Panc1 (cell line): ENCODE results near the gene TMEM121B. TPM values are rescaled to one million over a fixed set of nuclear protein-coding genes. Genes with fewer than 3 reads are reported as not detected.

Experiments used
- ATAC-seq: fragments of 200-7000 bp; cut with Tn5 transposase; 2 replicates; pipeline ENCODE4 v1.9.1; 2020; ENCODE audit warnings: mild to moderate bottlenecking, moderate library complexity
- BruUV-seq: library from RNA; stranded (reverse); fragments of 400-500 nt; replicated peaks from 2 replicates; lab custom pipeline; 2021; lab: Mats Ljungman, UMichigan
- CTCF ChIA-PET: fragments of 300-600 bp; sonication (Branson Sonifier 250); formaldehyde crosslinking; loops from one replicate; lab custom pipeline; 2022; ENCODE audit warnings: antibody characterized with exemption; lab: Charles Lee
- POLR2A ChIA-PET: fragments of 300-600 bp; sonication (Branson Sonifier 250); formaldehyde crosslinking; loops from one replicate; lab custom pipeline; 2022; ENCODE audit warnings: antibody characterized with exemption; lab: Charles Lee
- DNase-seq: peaks from one replicate; pipeline ENCODE4 v3.0.0-alpha.2; 2010; ENCODE audit warnings: low read depth, low spot score
- H3K27ac ChIP-seq: 2 replicates; pipeline ENCODE4 v1.5.1; 2011; ENCODE audit warnings: mild to moderate bottlenecking, low read length, inconsistent platforms
- H3K27me3 ChIP-seq: fragments of 200-500 bp; sonication (Bioruptor generic); 2 replicates; pipeline ENCODE4 v1.6.0; 2014; ENCODE audit warnings: low read length, inconsistent platforms; ENCODE audit not compliant: control insufficient read depth, insufficient read depth
- H3K36me3 ChIP-seq: fragments of 200-500 bp; sonication (Bioruptor generic); 2 replicates; pipeline ENCODE4 v1.5.1; 2014; ENCODE audit warnings: inconsistent platforms, mild to moderate bottlenecking, low read length, moderate library complexity; ENCODE audit not compliant: control insufficient read depth, insufficient read depth
- H3K4me1 ChIP-seq: 2 replicates; pipeline ENCODE4 v1.5.1; 2011; ENCODE audit warnings: inconsistent platforms, mild to moderate bottlenecking, low read length, moderate library complexity; ENCODE audit not compliant: control insufficient read depth, insufficient read depth
- H3K4me3 ChIP-seq, 2 experiments: 2 replicates each; pipeline ENCODE4 v1.5.1; 2011 to 2012; ENCODE audit warnings: low read depth in 2 of 2, low read length in 2 of 2, mild to moderate bottlenecking in 2 of 2, inconsistent platforms in 1 of 2, moderate library complexity in 1 of 2
- H3K9me3 ChIP-seq: fragments of 200-500 bp; sonication (Bioruptor generic); 2 replicates; pipeline ENCODE4 v1.5.1; 2014; ENCODE audit warnings: low read depth, mild to moderate bottlenecking, inconsistent platforms, low read length, moderate library complexity; ENCODE audit not compliant: control insufficient read depth, insufficient read depth
- CTCF ChIP-seq: fragments of 450-650 bp; IDR thresholded peaks from 2 replicates; pipeline ENCODE4 v1.5.1; 2017; ENCODE audit warnings: mild to moderate bottlenecking
- POLR2AphosphoS5 ChIP-seq: IDR thresholded peaks from 2 replicates; pipeline ENCODE4 v1.6.1; 2012; ENCODE audit warnings: mild to moderate bottlenecking, low read depth, low read length, moderate library complexity
- REST ChIP-seq, 2 experiments: IDR thresholded peaks; 2 replicates each; pipeline ENCODE4 v1.6.1; 2011 to 2012; ENCODE audit warnings: low read depth in 2 of 2, control low read depth in 1 of 2, low read length in 1 of 2, mild to moderate bottlenecking in 1 of 2, moderate library complexity in 1 of 2; ENCODE audit not compliant: insufficient read depth in 1 of 2
- SIN3A ChIP-seq: IDR thresholded peaks from 2 replicates; pipeline ENCODE4 v1.6.1; 2012; ENCODE audit warnings: low read depth, mild to moderate bottlenecking, low read length, moderate library complexity, borderline replicate concordance; ENCODE audit not compliant: insufficient read depth
- TCF7L2 ChIP-seq: IDR thresholded peaks from 2 replicates; pipeline ENCODE4 v1.6.1; 2011; ENCODE audit warnings: mild to moderate bottlenecking, low read depth, low read length, inconsistent platforms
- in situ Hi-C: cut with HindIII; loops from 2 replicates; pipeline ENCODE4 v1.10.0; 2016; ENCODE audit warnings: low sequenced_read_pairs, low pct_unique_long_range_greater_than_20kb
- intact Hi-C: fragments of 100-400 bp; cut with micrococcal nuclease; formaldehyde crosslinking; loops from one replicate; pipeline ENCODE4 v1.10.0; 2022; ENCODE audit not compliant: unreplicated experiment
- total RNA-seq: library from RNA; stranded (reverse); gene quantifications from one replicate; pipeline ENCODE4 v1.2.1, GENCODE V29; 2021; ENCODE audit not compliant: unreplicated experiment

Gene TMEM121B
- total RNA-seq, 1 experiment from 2014 or later: 0.44 TPM

GRCh38 chr22:17097062-17097461 lies 24.1 kb downstream of the TMEM121B start:
- DNase-seq: no peak
- ChIA-PET POLR2A (no interaction called here), CTCF (no interaction called here)
- no peak for ATAC-seq
- H3K4me3 ChIP-seq: no peak overlapping the region
- no peaks in the 10 kb centered on the region for H3K36me3 ChIP-seq
- in situ Hi-C loops (no loop called here), intact Hi-C loops (no loop called here)
- H3K9me3 ChIP-seq: no peaks in the 10 kb centered on the region
- no peaks in the 10 kb centered on the region for H3K4me1 ChIP-seq
- TF ChIP-seq REST (IDR thresholded peaks at IDR 0.05; ENCODE audit: insufficient read depth in 1 of 2, low read depth in 2 of 2, low read length in 1 of 2) (no peak), CTCF (no peak), TCF7L2 (no peak), SIN3A (no peak), POLR2AphosphoS5 (no peak)
- H3K27me3 ChIP-seq: no peaks in the 10 kb centered on the region
- BruUV-seq: no TSS peak
- no peak overlapping the region for H3K27ac ChIP-seq

DNA sequence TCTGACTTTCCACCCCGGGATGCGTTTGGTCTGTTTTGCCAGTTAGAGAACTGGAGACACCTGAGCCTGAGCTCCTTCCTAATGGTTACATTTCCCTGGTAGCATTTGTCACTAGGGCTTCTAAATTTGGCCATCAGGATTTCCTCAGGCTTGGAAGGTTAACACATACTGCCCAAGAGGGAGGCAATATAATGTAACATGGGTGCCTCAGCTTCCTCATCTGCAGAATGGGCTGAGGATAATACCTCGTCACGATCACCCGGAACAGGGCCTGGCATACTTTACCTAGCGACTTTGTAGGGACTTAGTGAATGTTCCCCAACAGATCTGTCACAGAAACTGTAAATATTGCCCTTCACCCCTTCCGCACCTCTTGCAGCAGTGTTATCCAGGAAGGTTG lies 25.1 kb downstream of the TMEM121B start:
- H3K4me3 ChIP-seq: no peak overlapping the region
- no TSS peak for BruUV-seq
- no peaks in the 10 kb centered on the region for H3K9me3 ChIP-seq
- ChIA-PET POLR2A (no interaction called here), CTCF (interaction anchor here (0.5 kb wide), 1 partner anchor 61 kb away, joined by 3 read pairs; no protein-coding TSS in a partner anchor)
- H3K27me3 ChIP-seq: no peaks in the 10 kb centered on the region
- intact Hi-C loops (no loop called here), in situ Hi-C loops (no loop called here)
- DNase-seq: no peak
- no peak overlapping the region for H3K27ac ChIP-seq
- TF ChIP-seq TCF7L2: no peak
- TF ChIP-seq SIN3A: no peak
- TF ChIP-seq POLR2AphosphoS5: no peak
- no peak for TF ChIP-seq CTCF
- TF ChIP-seq REST (IDR thresholded peaks at IDR 0.05; ENCODE audit: insufficient read depth in 1 of 2, low read depth in 2 of 2, low read length in 1 of 2): no peak
- no peaks in the 10 kb centered on the region for H3K4me1 ChIP-seq
- ATAC-seq: no peak
- no peaks in the 10 kb centered on the region for H3K36me3 ChIP-seq
